ENCODE results near the gene HAGHL.
"Not testable (repeated sequence)": the region's sequence is repeated elsewhere in the genome, so short reads cannot be mapped to it uniquely, and the experiment has no call there.

HAGHL gene

DNA sequence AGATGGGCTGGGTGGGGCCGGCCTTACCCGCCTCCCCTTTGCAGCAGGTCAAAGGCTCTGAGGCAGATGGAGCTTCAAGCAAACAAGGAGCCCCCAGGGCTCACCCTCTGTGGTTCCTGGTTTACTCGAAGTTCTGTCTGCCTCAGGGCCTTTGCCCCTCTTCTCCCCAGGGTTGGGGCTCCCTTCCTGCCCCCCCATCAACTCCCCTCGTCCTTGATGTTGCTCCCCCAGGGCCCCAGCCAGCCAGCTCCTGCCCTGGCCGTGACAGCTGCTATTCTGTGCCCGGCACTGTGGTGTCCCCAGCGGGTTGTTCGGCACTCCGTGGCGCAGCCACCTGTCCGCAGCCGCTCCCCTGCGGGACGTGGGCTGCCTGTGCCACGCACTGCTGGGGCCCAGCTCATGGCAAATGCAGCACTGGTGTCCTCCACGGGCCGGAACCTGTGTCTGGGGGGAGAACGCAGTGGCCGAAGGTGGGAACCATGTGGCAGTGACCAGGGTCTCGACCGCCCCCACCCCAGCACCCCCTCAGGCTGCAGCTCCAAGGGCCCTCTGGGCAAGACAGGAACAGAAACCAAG lies 16.3 kb upstream of the HAGHL start:
- Histone ChIP-seq H3K36me3 (no peaks in the 10 kb centered on the region), H3K4me3 (ENCODE audit: low read depth, low read length) (no peak overlapping the region), H3K27ac (no peak overlapping the region), H3K9me3 (ENCODE audit: severe bottlenecking) (no peaks in the 10 kb centered on the region), H3K27me3 (ENCODE audit: insufficient read depth, low read depth, severe bottlenecking) (peaks cover 15% of the 10 kb centered on the region)
- DNase-seq = no peak
- TF ChIP-seq, protein P1, sequence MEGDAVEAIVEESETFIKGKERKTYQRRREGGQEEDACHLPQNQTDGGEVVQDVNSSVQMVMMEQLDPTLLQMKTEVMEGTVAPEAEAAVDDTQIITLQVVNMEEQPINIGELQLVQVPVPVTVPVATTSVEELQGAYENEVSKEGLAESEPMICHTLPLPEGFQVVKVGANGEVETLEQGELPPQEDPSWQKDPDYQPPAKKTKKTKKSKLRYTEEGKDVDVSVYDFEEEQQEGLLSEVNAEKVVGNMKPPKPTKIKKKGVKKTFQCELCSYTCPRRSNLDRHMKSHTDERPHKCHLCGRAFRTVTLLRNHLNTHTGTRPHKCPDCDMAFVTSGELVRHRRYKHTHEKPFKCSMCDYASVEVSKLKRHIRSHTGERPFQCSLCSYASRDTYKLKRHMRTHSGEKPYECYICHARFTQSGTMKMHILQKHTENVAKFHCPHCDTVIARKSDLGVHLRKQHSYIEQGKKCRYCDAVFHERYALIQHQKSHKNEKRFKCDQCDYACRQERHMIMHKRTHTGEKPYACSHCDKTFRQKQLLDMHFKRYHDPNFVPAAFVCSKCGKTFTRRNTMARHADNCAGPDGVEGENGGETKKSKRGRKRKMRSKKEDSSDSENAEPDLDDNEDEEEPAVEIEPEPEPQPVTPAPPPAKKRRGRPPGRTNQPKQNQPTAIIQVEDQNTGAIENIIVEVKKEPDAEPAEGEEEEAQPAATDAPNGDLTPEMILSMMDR (IDR thresholded peaks at IDR 0.05; ENCODE audit: low read depth, low read length) = no peak

DNA sequence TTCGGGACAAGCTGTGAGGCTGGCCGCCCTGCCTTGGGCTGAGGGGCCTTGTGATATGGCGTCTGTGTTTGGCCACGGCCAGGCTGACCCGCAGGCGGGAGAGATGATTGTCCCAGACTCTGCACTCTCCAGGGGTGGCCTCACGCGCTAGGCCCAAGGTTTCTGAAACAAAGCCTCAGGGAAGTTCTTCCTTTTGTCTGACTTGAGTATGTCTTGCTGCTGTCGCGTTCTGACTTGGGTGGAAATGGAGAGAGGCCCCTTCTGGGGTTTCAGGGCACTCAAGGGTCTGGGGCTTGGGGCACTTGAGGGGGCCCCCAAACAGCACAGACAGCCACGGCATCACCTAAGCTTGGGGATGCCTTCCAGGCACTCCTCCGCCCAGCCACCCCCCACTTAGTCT lies 15.8 kb upstream of the HAGHL start:
- no peaks in the 10 kb centered on the region for H3K36me3 ChIP-seq
- TF ChIP-seq, protein P1 (IDR thresholded peaks at IDR 0.05; ENCODE audit: low read depth, low read length) = no peak
- DNase-seq = no peak
- H3K4me3 ChIP-seq (ENCODE audit: low read depth, low read length) = no peak overlapping the region
- peaks cover 15% of the 10 kb centered on the region for H3K27me3 ChIP-seq (ENCODE audit: insufficient read depth, low read depth, severe bottlenecking)
- no peak overlapping the region for H3K27ac ChIP-seq
- H3K9me3 ChIP-seq (ENCODE audit: severe bottlenecking) = no peaks in the 10 kb centered on the region

DNA sequence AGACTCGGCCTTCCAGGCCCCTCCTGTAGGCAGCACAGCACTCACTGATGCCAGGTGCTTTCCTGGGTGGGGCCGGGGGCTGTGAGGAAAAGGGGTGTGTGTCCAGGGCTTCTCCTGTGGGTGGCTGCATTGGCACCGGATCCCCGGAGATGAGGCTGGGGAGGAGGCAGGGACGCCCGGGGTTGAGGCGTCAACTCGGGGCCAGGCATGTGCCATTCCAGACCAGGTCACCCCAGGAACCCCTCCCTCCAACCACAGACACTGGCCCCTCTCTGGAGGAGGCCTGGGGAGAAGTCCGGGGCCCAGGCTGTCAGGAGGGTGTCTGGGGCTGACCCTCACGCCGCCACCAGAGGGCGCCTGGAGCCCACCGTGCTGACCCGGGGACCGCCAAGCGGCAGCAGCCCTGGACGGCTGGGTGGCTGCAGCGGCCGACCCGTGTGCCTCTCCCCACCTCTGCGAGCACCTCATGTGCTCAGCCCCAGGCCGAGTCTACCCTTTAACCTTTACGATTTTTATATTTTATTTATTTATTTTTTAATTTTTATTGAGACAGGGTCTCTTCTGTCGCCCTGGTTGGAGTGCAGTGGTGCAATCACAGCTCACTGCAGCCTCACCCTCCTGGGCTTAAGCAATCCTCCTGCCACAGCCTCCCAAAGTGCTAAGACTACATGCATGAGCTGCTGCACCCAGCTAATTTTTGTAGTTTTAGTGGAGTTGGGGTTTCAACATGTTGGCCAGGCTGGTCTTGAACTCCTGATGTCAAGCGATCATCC lies 15.2 kb upstream of the HAGHL start:
- Histone ChIP-seq H3K9me3 (ENCODE audit: severe bottlenecking) (no peaks in the 10 kb centered on the region), H3K27me3 (ENCODE audit: insufficient read depth, low read depth, severe bottlenecking) (peaks cover 12% of the 10 kb centered on the region), H3K36me3 (no peaks in the 10 kb centered on the region; the same call in 1 of the 2 replicates), H3K4me3 (ENCODE audit: low read depth, low read length) (no peak overlapping the region), H3K27ac (no peak overlapping the region)
- DNase-seq = peak; percentile 83
- TF ChIP-seq, protein P1 (IDR thresholded peaks at IDR 0.05; ENCODE audit: low read depth, low read length) = peak; percentile 96

DNA sequence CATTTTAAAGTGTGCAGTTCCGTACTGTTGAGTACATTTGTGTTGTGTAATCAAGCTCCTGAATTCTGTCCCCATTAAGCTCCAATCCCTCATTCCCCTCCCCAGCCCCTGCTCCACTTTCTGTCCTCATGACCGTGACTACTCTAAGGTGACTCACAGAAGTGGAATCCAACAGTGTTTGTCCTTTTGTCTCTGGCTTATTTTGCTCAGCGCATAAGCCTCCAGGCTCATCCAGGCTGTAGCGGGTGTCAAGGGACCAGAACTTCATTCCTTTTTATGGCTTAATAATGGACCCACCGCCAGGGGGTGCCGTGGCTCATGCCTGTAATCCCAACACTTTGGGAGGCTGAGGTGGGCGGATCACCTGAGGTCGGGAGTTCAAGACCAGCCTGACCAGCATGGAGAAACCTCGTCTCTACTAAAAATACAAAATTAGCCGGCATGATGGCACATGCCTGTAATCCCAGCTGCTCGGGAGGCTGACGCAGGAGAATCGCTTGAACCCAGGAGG lies 14.1 kb upstream of the HAGHL start:
- H3K27ac ChIP-seq; H3K4me3 ChIP-seq (ENCODE audit: low read depth, low read length); H3K9me3 ChIP-seq (ENCODE audit: severe bottlenecking); H3K36me3 ChIP-seq: not testable (repeated sequence)
- TF ChIP-seq, protein P1 (IDR thresholded peaks at IDR 0.05; ENCODE audit: low read depth, low read length) = peak; percentile 45
- peaks cover 12% of the 10 kb centered on the region for H3K27me3 ChIP-seq (ENCODE audit: insufficient read depth, low read depth, severe bottlenecking)
- DNase-seq = peak; percentile 79

DNA sequence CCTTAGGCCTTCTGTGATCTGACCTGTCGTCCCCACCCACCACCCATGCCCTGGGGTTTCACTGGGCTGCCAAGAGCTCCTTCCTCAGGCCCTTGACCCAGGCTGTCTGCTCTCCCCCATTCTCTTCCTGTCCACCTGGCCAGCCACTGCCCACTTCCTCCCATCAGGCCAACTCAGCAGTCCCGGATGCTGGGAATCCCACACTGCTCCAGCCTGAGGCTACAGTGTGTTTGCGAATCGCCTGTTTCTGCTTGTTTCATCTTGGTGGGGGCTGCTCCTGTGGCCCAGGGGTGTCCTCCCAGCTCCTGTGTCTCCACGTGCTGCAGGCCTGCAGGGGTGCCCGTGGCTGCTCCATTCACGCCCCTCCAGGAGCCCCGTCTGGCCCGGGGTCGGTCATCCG lies 12.8 kb upstream of the HAGHL start:
- peaks cover 10% of the 10 kb centered on the region for H3K27me3 ChIP-seq (ENCODE audit: insufficient read depth, low read depth, severe bottlenecking)
- no peak overlapping the region for H3K4me3 ChIP-seq (ENCODE audit: low read depth, low read length)
- TF ChIP-seq, protein P1 (IDR thresholded peaks at IDR 0.05; ENCODE audit: low read depth, low read length) = no peak
- no peaks in the 10 kb centered on the region; the same call in 1 of the 2 replicates for H3K36me3 ChIP-seq
- H3K9me3 ChIP-seq (ENCODE audit: severe bottlenecking) = no peaks in the 10 kb centered on the region
- H3K27ac ChIP-seq = no peak overlapping the region
- no peak for DNase-seq
